HEK293 (cell line): ENCODE measurements around the gene AFF1.
A peak's percentile ranks its signal among the peaks of the same experiment; 100 is the strongest.
"Not testable (repeated sequence)": the region's sequence is repeated elsewhere in the genome, so short reads cannot be mapped to it uniquely, and the experiment has no call there.

ENCODE experiments used
- CTCF ChIA-PET: fragments of 350-600 bp; formaldehyde crosslinking; extraction: SDS; loops from one replicate; lab custom pipeline; 2021; ENCODE audit warnings: antibody characterized with exemption; lab: Yijun Ruan, JAX
- POLR2A ChIA-PET: fragments of 300-600 bp; formaldehyde crosslinking; extraction: SDS; loops from one replicate; lab custom pipeline; 2020; ENCODE audit warnings: antibody characterized with exemption, inconsistent platforms; lab: Yijun Ruan, JAX
- H3K27ac ChIP-seq: fragments of 200-500 bp; sonication (Bioruptor generic); 2 replicates; pipeline ENCODE4 v1.5.1; 2014; ENCODE audit warnings: low read depth, low read length, control low read depth, inconsistent platforms; ENCODE audit errors: extremely low read depth
- H3K36me3 ChIP-seq, 2 experiments: fragments of 200-500 bp in 1 of 2; sonication (Bioruptor generic) in 1 of 2; 1 replicate in 1 of 2; 2 replicates in 1 of 2; pipeline ENCODE4 v1.5.1; 2014 to 2017; ENCODE audit warnings: inconsistent platforms in 2 of 2, low read length in 2 of 2; ENCODE audit not compliant: control insufficient read depth in 2 of 2, insufficient read depth in 1 of 2
- H3K4me1 ChIP-seq: fragments of 200-500 bp; sonication (Bioruptor generic); 2 replicates; pipeline ENCODE4 v1.5.1; 2014; ENCODE audit warnings: mild to moderate bottlenecking, low read length, inconsistent platforms; ENCODE audit not compliant: control insufficient read depth, insufficient read depth
- H3K4me3 ChIP-seq: 2 replicates; pipeline ENCODE4 v1.5.1; 2011; ENCODE audit warnings: low read depth, mild to moderate bottlenecking, control low read depth, low read length, moderate library complexity
- H3K9me3 ChIP-seq: fragments of 200-500 bp; sonication (Bioruptor generic); 2 replicates; pipeline ENCODE4 v1.5.1; 2014; ENCODE audit warnings: low read depth, low read length, inconsistent platforms; ENCODE audit not compliant: control insufficient read depth, insufficient read depth
- HOXD13 ChIP-seq: sonication (generic); formaldehyde crosslinking; IDR thresholded peaks from 2 replicates; pipeline ENCODE4 v1.8.0; 2022; ENCODE audit warnings: missing genetic modification reagents, borderline replicate concordance
- KLF8 ChIP-seq: fragments of 450-650 bp; formaldehyde crosslinking; IDR thresholded peaks from 2 replicates; pipeline ENCODE4 v1.5.1; 2016; ENCODE audit warnings: missing biosample characterization, missing genetic modification characterization
- MEIS1 ChIP-seq: sonication (generic); formaldehyde crosslinking; IDR thresholded peaks from 2 replicates; pipeline ENCODE4 v1.8.1; 2022; ENCODE audit warnings: missing genetic modification reagents, mild to moderate bottlenecking, borderline replicate concordance
- MZF1 ChIP-seq: fragments of 450-650 bp; formaldehyde crosslinking; IDR thresholded peaks from 2 replicates; pipeline ENCODE4 v1.5.1; 2017; ENCODE audit warnings: missing biosample characterization, missing genetic modification characterization, borderline replicate concordance
- RBAK ChIP-seq: fragments of 450-650 bp; formaldehyde crosslinking; IDR thresholded peaks from 2 replicates; pipeline ENCODE4 v1.5.1; 2016; ENCODE audit warnings: missing biosample characterization, missing genetic modification characterization
- ZBTB21 ChIP-seq: fragments of 450-650 bp; formaldehyde crosslinking; IDR thresholded peaks from 2 replicates; pipeline ENCODE4 v1.5.1; 2017; ENCODE audit warnings: missing biosample characterization, missing genetic modification characterization
- ZFP41 ChIP-seq: fragments of 450-650 bp; formaldehyde crosslinking; IDR thresholded peaks from 2 replicates; pipeline ENCODE4 v1.5.1; 2016; ENCODE audit warnings: missing biosample characterization, missing genetic modification characterization, borderline replicate concordance
- ZNF121 ChIP-seq: fragments of 450-650 bp; formaldehyde crosslinking; IDR thresholded peaks from 2 replicates; pipeline ENCODE4 v1.5.1; 2016; ENCODE audit warnings: missing biosample characterization, missing genetic modification characterization
- ZNF132 ChIP-seq: fragments of 450-650 bp; formaldehyde crosslinking; IDR thresholded peaks from 2 replicates; pipeline ENCODE4 v1.5.1; 2017; ENCODE audit warnings: missing biosample characterization, missing genetic modification characterization, borderline replicate concordance
- ZNF211 ChIP-seq: fragments of 450-650 bp; formaldehyde crosslinking; IDR thresholded peaks from 2 replicates; pipeline ENCODE4 v1.5.1; 2016; ENCODE audit warnings: low read depth, missing biosample characterization, missing genetic modification characterization
- ZNF23 ChIP-seq: fragments of 450-650 bp; formaldehyde crosslinking; IDR thresholded peaks from 2 replicates; pipeline ENCODE4 v1.5.1; 2016; ENCODE audit warnings: missing biosample characterization, missing genetic modification characterization, borderline replicate concordance
- ZNF26 ChIP-seq: fragments of 450-650 bp; formaldehyde crosslinking; IDR thresholded peaks from 2 replicates; pipeline ENCODE4 v1.5.1; 2016; ENCODE audit warnings: missing biosample characterization, missing genetic modification characterization
- ZNF266 ChIP-seq: fragments of 450-650 bp; formaldehyde crosslinking; IDR thresholded peaks from 2 replicates; pipeline ENCODE4 v1.5.1; 2016; ENCODE audit warnings: missing biosample characterization, missing genetic modification characterization, low read depth
- ZNF341 ChIP-seq: fragments of 450-650 bp; formaldehyde crosslinking; IDR thresholded peaks from 2 replicates; pipeline ENCODE4; 2016; ENCODE audit warnings: low read depth, missing biosample characterization, missing genetic modification characterization
- ZNF473 ChIP-seq: fragments of 450-650 bp; formaldehyde crosslinking; IDR thresholded peaks from 2 replicates; pipeline ENCODE4 v1.5.1; 2017; ENCODE audit warnings: missing biosample characterization, missing genetic modification characterization
- ZNF544 ChIP-seq: fragments of 450-650 bp; formaldehyde crosslinking; IDR thresholded peaks from 2 replicates; pipeline ENCODE4 v1.5.0; 2017; ENCODE audit warnings: missing biosample characterization, missing genetic modification characterization
- ZNF548 ChIP-seq: fragments of 450-650 bp; formaldehyde crosslinking; IDR thresholded peaks from 2 replicates; pipeline ENCODE4 v1.5.1; 2016; ENCODE audit warnings: missing biosample characterization, missing genetic modification characterization
- ZNF549 ChIP-seq: fragments of 450-650 bp; IDR thresholded peaks from 2 replicates; pipeline ENCODE4 v1.5.1; 2018; ENCODE audit warnings: missing biosample characterization, missing genetic modification characterization, mild to moderate bottlenecking, inconsistent platforms, moderate library complexity
- ZNF558 ChIP-seq: fragments of 450-650 bp; formaldehyde crosslinking; IDR thresholded peaks from 2 replicates; pipeline ENCODE4 v1.5.1; 2016; ENCODE audit warnings: missing biosample characterization, missing genetic modification characterization
- ZNF585B ChIP-seq: fragments of 450-650 bp; formaldehyde crosslinking; IDR thresholded peaks from 2 replicates; pipeline ENCODE4 v1.5.1; 2016; ENCODE audit warnings: missing biosample characterization, missing genetic modification characterization
- ZNF596 ChIP-seq: fragments of 450-650 bp; IDR thresholded peaks from 2 replicates; pipeline ENCODE4 v1.5.0; 2018; ENCODE audit warnings: missing biosample characterization, mild to moderate bottlenecking, missing genetic modification characterization, moderate library complexity
- TF ChIP-seq, protein P1 (sequence below): fragments of 450-650 bp; formaldehyde crosslinking; IDR thresholded peaks from 2 replicates; pipeline ENCODE4 v1.5.1; 2016; ENCODE audit warnings: missing biosample characterization, missing genetic modification characterization

The AFF1 gene

DNA sequence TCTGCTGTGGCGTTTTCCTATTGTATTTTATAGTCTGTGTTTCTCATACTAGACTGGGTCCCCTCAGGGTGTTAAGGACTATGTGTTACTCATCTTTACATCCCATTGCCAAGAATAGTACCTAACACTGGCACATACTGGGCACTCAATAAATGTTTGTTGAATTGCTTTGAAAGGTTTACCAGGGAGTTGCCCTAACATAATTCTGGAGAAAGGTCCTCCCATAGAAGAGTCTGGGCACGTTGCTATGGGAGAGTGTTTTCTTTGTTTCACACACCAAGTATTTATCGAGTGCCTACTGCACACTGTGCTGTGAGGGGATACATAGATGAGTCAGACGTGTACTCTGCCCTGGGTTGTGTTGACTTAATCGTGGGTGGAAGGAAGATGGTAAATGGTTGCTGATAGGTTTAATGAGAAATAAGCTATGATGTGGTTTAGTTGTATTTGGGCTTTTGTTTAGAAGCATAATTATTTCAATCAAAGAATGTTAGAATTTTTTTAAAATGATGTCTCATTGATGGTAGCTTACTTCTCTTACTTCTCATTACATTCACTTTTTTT, 42.9 kb downstream of the AFF1 start (continued):
- TF ChIP-seq ZNF549 (tag by site-specific recombination) (no peak), ZNF132 (tag by site-specific recombination) (no peak), ZNF558 (tag by site-specific recombination) (no peak), MEIS1 (CRISPR knock-in tag) (no peak), MZF1 (tag by site-specific recombination) (0 out of 2 replicates have a peak, but pooled peaks have one; percentile 45), ZNF585B (tag by site-specific recombination) (no peak), KLF8 (tag by site-specific recombination) (0 out of 2 replicates have a peak, but pooled peaks have one; percentile 26)
- TF ChIP-seq, all 188 proteins: peak for 17

DNA sequence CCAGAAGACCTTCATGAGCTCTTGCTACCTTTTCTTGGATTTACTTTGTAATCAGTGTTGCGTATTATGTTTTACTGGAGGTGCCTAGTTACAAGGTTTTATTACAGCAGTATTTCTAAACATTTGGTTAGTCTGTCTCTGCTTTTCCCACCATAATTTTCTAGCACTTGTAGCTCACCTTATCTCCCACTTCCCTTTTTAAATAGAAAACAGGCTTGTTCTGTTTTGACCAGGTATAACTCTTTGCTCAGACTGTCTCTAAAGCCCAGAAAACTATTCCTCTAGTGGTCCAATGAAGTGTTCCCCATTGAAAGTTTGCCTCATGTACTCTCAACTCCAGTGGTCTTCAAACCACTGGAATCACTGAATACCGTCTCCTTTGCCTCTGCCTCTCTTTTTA, 43.9 kb downstream of the AFF1 start:
- ChIA-PET POLR2A (interaction anchor here (1.1 kb wide), 1 partner anchor 28 kb away, joined by 3 read pairs; no protein-coding TSS in a partner anchor), CTCF (interaction anchor here (0.6 kb wide), 1 partner anchor 12 kb away, joined by 3 read pairs; no protein-coding TSS in a partner anchor)
- Histone ChIP-seq H3K9me3 (no peaks in the 10 kb centered on the region), H3K4me1 (no peaks in the 10 kb centered on the region; the same call in 1 of the 2 replicates), H3K27ac (no peak overlapping the region), H3K4me3 (no peak overlapping the region), H3K36me3 (no peaks in the 10 kb centered on the region)
- no peak for TF ChIP-seq ZBTB21 (tag by site-specific recombination)
- no peak for TF ChIP-seq RBAK
- no peak for TF ChIP-seq ZNF266 (tag by site-specific recombination)
- TF ChIP-seq HOXD13 (CRISPR knock-in tag): no peak
- no peak for TF ChIP-seq ZNF596 (tag by site-specific recombination)
- no peak for TF ChIP-seq ZNF23 (tag by site-specific recombination)

DNA sequence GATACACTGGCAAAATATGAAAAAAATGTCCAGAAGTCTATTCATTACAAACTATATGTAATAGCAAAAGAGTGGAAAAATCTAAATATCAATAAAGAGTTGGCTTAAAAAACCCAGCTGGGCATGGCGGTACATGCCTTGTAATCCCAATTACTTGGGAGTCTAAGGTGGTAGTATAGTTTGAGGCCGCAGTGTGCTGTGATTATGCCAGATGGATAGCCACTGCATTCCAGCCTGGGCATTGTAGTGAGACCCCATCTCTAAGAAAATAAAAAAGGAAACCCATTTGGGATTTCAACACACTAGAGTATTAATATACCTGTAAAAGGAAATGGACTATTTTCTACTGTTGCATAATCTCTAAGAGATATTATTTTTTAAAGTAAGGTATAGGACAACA, 45.4 kb downstream of the AFF1 start:
- no peaks in the 10 kb centered on the region for H3K9me3 ChIP-seq
- POLR2A ChIA-PET: interaction anchor here (1.1 kb wide), 1 partner anchor 45 kb away, joined by 3 read pairs; the partner anchor contains the start of gene AFF1
- no peak for TF ChIP-seq ZNF473 (tag by site-specific recombination)
- TF ChIP-seq ZNF121 (tag by site-specific recombination): 0 out of 2 replicates have a peak, but pooled peaks have one; percentile 9
- CTCF ChIA-PET: no interaction called here
- H3K27ac ChIP-seq: no peak overlapping the region
- H3K4me1 ChIP-seq: no peaks in the 10 kb centered on the region; the same call in 1 of the 2 replicates
- H3K36me3 ChIP-seq: no peaks in the 10 kb centered on the region
- no peak overlapping the region for H3K4me3 ChIP-seq

DNA sequence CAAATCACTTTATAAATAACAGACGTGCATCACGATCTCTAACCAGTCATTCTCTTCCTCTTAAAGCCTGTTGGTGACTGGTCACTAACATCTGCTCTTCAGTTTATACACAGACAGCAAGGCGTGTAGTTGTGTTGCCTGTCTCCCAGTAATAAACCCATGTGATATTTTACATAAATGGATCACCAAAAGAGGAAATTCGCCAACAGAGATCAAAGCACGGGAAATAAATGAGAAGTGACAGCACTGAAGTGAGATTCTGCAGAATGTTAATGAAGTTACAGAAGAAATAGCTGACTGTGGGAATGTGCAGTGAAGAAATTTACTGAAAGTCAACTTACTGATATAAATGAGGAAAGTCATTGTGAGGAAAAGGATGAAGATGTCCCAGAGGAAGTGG, 47.0 kb downstream of the AFF1 start:
- H3K9me3 ChIP-seq: no peaks in the 10 kb centered on the region
- ChIA-PET POLR2A (no interaction called here), CTCF (interaction anchor here (0.6 kb wide), 1 partner anchor 17 kb away, joined by 3 read pairs; no protein-coding TSS in a partner anchor)
- no peaks in the 10 kb centered on the region; the same call in 1 of the 2 replicates for H3K4me1 ChIP-seq
- no peak overlapping the region for H3K4me3 ChIP-seq
- TF ChIP-seq, protein P1, sequence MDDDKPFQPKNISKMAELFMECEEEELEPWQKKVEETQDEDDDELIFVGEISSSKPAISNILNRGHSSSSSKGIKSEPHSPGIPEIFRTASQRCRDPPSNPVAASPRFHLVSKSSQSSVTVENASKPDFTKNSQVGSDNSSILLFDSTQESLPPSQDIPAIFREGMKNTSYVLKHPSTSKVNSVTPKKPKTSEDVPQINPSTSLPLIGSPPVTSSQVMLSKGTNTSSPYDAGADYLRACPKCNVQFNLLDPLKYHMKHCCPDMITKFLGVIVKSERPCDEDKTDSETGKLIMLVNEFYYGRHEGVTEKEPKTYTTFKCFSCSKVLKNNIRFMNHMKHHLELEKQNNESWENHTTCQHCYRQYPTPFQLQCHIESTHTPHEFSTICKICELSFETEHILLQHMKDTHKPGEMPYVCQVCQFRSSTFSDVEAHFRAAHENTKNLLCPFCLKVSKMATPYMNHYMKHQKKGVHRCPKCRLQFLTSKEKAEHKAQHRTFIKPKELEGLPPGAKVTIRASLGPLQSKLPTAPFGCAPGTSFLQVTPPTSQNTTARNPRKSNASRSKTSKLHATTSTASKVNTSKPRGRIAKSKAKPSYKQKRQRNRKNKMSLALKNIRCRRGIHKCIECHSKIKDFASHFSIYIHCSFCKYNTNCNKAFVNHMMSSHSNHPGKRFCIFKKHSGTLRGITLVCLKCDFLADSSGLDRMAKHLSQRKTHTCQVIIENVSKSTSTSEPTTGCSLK (tag by site-specific recombination): no peak
- TF ChIP-seq ZNF544 (tag by site-specific recombination): no peak
- no peak for TF ChIP-seq ZFP41
- TF ChIP-seq ZNF26 (tag by site-specific recombination): no peak
- no peak for TF ChIP-seq ZNF341 (tag by site-specific recombination)
- no peak for TF ChIP-seq ZNF548
- TF ChIP-seq ZNF558 (tag by site-specific recombination): no peak
- TF ChIP-seq ZNF211: no peak
- no peak overlapping the region for H3K27ac ChIP-seq
- no peaks in the 10 kb centered on the region for H3K36me3 ChIP-seq

GRCh38 chr4:86985852-86986251, 51.0 kb downstream of the AFF1 start:
- H3K36me3 ChIP-seq, H3K4me1 ChIP-seq, H3K4me3 ChIP-seq, H3K9me3 ChIP-seq, CTCF ChIA-PET, POLR2A ChIA-PET, H3K27ac ChIP-seq: not testable (repeated sequence)
